MM.1S (cell line): Measurements from ENCODE around the gene RPL27A.

Experiments
- DNase-seq: peaks from one replicate; pipeline ENCODE4 v3.0.0-alpha.2; 2015
- H2AFZ ChIP-seq: fragments of 300-600 bp; sonication (generic); 2 replicates; pipeline ENCODE4 v1.6.0; 2016; ENCODE audit warnings: antibody characterized with exemption, low read length
- H3F3A ChIP-seq: fragments of 300-600 bp; sonication (generic); 2 replicates; pipeline ENCODE4 v1.6.1; 2016; ENCODE audit warnings: mild to moderate bottlenecking, antibody characterized with exemption, low read length, moderate library complexity, mixed read lengths; ENCODE audit not compliant: insufficient read depth
- H3K27ac ChIP-seq: fragments of 300-600 bp; sonication (generic); 2 replicates; pipeline ENCODE4 v1.5.1; 2016; ENCODE audit warnings: mild to moderate bottlenecking, low read length
- H3K27me3 ChIP-seq: fragments of 300-600 bp; sonication (generic); replicated peaks from 2 replicates; pipeline ENCODE4 v1.6.0; 2016; ENCODE audit warnings: low read length; ENCODE audit not compliant: insufficient read depth
- H3K36me3 ChIP-seq: fragments of 300-600 bp; sonication (generic); replicated peaks from 2 replicates; pipeline ENCODE4 v1.6.1; 2016; ENCODE audit warnings: mild to moderate bottlenecking, low read length, mixed read lengths; ENCODE audit not compliant: insufficient read depth
- H3K4me1 ChIP-seq: fragments of 300-600 bp; sonication (generic); 2 replicates; pipeline ENCODE4 v1.6.1; 2016; ENCODE audit warnings: low read length, mixed read lengths
- H3K4me2 ChIP-seq: fragments of 300-600 bp; sonication (generic); 2 replicates; pipeline ENCODE4 v1.6.0; 2016; ENCODE audit warnings: low read depth, low read length
- H3K4me3 ChIP-seq: fragments of 300-600 bp; sonication (generic); 2 replicates; pipeline ENCODE4 v1.5.1; 2016; ENCODE audit warnings: low read length, mixed read lengths
- H3K79me2 ChIP-seq: fragments of 300-600 bp; sonication (generic); 2 replicates; pipeline ENCODE4 v1.6.1; 2016; ENCODE audit warnings: mixed run types, low read length, mixed read lengths
- H3K9ac ChIP-seq: fragments of 300-600 bp; sonication (generic); 2 replicates; pipeline ENCODE4 v1.6.1; 2016; ENCODE audit warnings: low read length, mixed read lengths
- H3K9me2 ChIP-seq: fragments of 300-600 bp; sonication (generic); replicated peaks from 2 replicates; pipeline ENCODE4 v1.6.1; 2016; ENCODE audit warnings: mild to moderate bottlenecking, low read length, mixed read lengths; ENCODE audit not compliant: insufficient read depth
- H3K9me3 ChIP-seq: fragments of 300-600 bp; sonication (generic); replicated peaks from 2 replicates; pipeline ENCODE4 v1.6.1; 2016; ENCODE audit warnings: mild to moderate bottlenecking, low read length, mixed read lengths; ENCODE audit not compliant: insufficient read depth
- H4K20me1 ChIP-seq: fragments of 300-600 bp; sonication (generic); 2 replicates; pipeline ENCODE4 v1.6.1; 2016; ENCODE audit warnings: mild to moderate bottlenecking, low read length, moderate library complexity, mixed read lengths; ENCODE audit not compliant: insufficient read depth
- EZH2 ChIP-seq: fragments of 300-600 bp; sonication (generic); optimal IDR thresholded peaks from 2 replicates; pipeline ENCODE3; 2017; ENCODE audit warnings: low read depth, mild to moderate bottlenecking, antibody characterized with exemption, low read length, mixed read lengths
- EZH2phosphoT487 ChIP-seq: fragments of 300-600 bp; sonication (generic); IDR thresholded peaks from 2 replicates; pipeline ENCODE4 v1.6.1; 2018; ENCODE audit warnings: antibody characterized with exemption, low read length
- TF ChIP-seq, protein P1 (sequence below): fragments of 300-600 bp; sonication (generic); IDR thresholded peaks from 2 replicates; pipeline ENCODE4 v1.5.1; 2016; ENCODE audit warnings: antibody characterized with exemption, low read length, mixed read lengths

Gene RPL27A

GRCh38 chr11:8723711-8724110 lies 41.1 kb downstream of the RPL27A start:
- Histone ChIP-seq H2AFZ (no peak overlapping the region), H3K9ac (no peak overlapping the region), H3K4me1 (no peaks in the 10 kb centered on the region), H3K27me3 (no peaks in the 10 kb centered on the region), H4K20me1 (no peaks in the 10 kb centered on the region), H3F3A (no peaks in the 10 kb centered on the region), H3K79me2 (no peaks in the 10 kb centered on the region), H3K9me3 (no peaks in the 10 kb centered on the region), H3K9me2 (no peaks in the 10 kb centered on the region), H3K36me3 (no peaks in the 10 kb centered on the region), H3K27ac (no peak overlapping the region), H3K4me2 (no peak overlapping the region), H3K4me3 (no peak overlapping the region)
- no peak for DNase-seq
- TF ChIP-seq EZH2phosphoT487 (no peak), EZH2 (no peak)
- TF ChIP-seq, protein P1, sequence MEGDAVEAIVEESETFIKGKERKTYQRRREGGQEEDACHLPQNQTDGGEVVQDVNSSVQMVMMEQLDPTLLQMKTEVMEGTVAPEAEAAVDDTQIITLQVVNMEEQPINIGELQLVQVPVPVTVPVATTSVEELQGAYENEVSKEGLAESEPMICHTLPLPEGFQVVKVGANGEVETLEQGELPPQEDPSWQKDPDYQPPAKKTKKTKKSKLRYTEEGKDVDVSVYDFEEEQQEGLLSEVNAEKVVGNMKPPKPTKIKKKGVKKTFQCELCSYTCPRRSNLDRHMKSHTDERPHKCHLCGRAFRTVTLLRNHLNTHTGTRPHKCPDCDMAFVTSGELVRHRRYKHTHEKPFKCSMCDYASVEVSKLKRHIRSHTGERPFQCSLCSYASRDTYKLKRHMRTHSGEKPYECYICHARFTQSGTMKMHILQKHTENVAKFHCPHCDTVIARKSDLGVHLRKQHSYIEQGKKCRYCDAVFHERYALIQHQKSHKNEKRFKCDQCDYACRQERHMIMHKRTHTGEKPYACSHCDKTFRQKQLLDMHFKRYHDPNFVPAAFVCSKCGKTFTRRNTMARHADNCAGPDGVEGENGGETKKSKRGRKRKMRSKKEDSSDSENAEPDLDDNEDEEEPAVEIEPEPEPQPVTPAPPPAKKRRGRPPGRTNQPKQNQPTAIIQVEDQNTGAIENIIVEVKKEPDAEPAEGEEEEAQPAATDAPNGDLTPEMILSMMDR: no peak

- TF ChIP-seq, protein P1: no peak
- TF ChIP-seq EZH2phosphoT487: no peak
- no peak for TF ChIP-seq EZH2
- Histone ChIP-seq H3K27me3 (no peaks in the 10 kb centered on the region), H3K4me3 (no peak overlapping the region), H2AFZ (no peak overlapping the region), H3K79me2 (no peaks in the 10 kb centered on the region), H3K9me2 (no peaks in the 10 kb centered on the region), H3K27ac (no peak overlapping the region), H3K4me2 (no peak overlapping the region), H3K4me1 (no peaks in the 10 kb centered on the region), H3F3A (no peaks in the 10 kb centered on the region), H3K9me3 (no peaks in the 10 kb centered on the region), H3K36me3 (no peaks in the 10 kb centered on the region), H4K20me1 (no peaks in the 10 kb centered on the region), H3K9ac (no peak overlapping the region)
- no peak for DNase-seq
Observed at GRCh38 chr11:8724682-8725081, 42.1 kb downstream of the RPL27A start.

DNA sequence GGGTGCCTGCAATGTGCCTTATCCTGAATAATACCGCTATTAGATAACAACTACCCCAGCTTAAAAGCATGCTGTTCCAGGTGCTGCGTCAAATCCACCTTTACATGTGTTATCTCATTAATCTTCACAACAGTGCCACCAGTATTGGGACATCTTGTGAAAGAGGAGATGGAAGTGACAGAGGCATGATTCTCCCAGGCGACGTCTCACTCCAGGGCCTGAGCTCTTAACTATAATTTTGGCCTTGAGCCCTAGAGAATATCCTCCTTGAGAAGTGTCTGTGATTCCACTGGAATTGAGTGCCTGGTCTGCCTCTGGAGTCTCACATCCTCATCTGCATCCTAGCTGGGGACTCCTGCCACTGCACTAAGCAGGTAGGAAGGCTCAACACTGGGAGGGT lies 43.8 kb downstream of the RPL27A start:
- no peaks in the 10 kb centered on the region for H3K9me2 ChIP-seq
- H3K4me1 ChIP-seq: peaks cover 2% of the 10 kb centered on the region
- no peak overlapping the region for H3K4me2 ChIP-seq
- no peaks in the 10 kb centered on the region for H3K79me2 ChIP-seq
- H3K36me3 ChIP-seq: no peaks in the 10 kb centered on the region
- H3K27me3 ChIP-seq: no peaks in the 10 kb centered on the region
- no peak overlapping the region for H3K9ac ChIP-seq
- H3K9me3 ChIP-seq: no peaks in the 10 kb centered on the region
- no peak overlapping the region for H3K27ac ChIP-seq
- no peak for DNase-seq
- peaks cover 1% of the 10 kb centered on the region; the same call in 1 of the 2 replicates for H3F3A ChIP-seq
- no peak overlapping the region for H3K4me3 ChIP-seq
- TF ChIP-seq EZH2phosphoT487 (no peak), EZH2 (no peak)
- TF ChIP-seq, protein P1: no peak
- H2AFZ ChIP-seq: no peak overlapping the region
- no peaks in the 10 kb centered on the region for H4K20me1 ChIP-seq
